GM12878 (cell line): Measurements from ENCODE around the gene PFN3. TPM values are rescaled to one million over a fixed set of nuclear protein-coding genes. Genes with fewer than 3 reads are reported as not detected.

Source experiments
- ATAC-seq: fragments of 200-7000 bp; cut with Tn5 transposase; 3 replicates; pipeline ENCODE4 v1.9.1; 2020; ENCODE audit warnings: mild to moderate bottlenecking, moderate library complexity
- BruUV-seq: library from RNA; stranded (reverse); fragments of 400-500 nt; replicated peaks from 2 replicates; lab custom pipeline; 2021; lab: Mats Ljungman, UMichigan
- CTCF ChIA-PET: fragments of 300-600 bp; sonication (Branson Sonifier 250); formaldehyde crosslinking; extraction: SDS; loops from one replicate; lab custom pipeline; 2021; ENCODE audit warnings: inconsistent platforms; lab: Yijun Ruan, JAX
- POLR2A ChIA-PET: fragments of 350-600 bp; formaldehyde crosslinking; extraction: SDS; loops from one replicate; lab custom pipeline; 2021; ENCODE audit warnings: inconsistent platforms; lab: Charles Lee
- RAD21 ChIA-PET: fragments of 300-600 bp; sonication (Branson Sonifier 250); formaldehyde crosslinking; loops from one replicate; lab custom pipeline; 2023; ENCODE audit warnings: antibody characterized with exemption; ENCODE audit not compliant: unreplicated experiment; lab: Charles Lee
- SMC1A ChIA-PET: fragments of 300-600 bp; sonication (Branson Sonifier 250); formaldehyde crosslinking; loops from one replicate; lab custom pipeline; 2023; ENCODE audit not compliant: unreplicated experiment, uncharacterized antibody; lab: Charles Lee
- DNase-seq: peaks from one replicate; pipeline ENCODE4 v3.0.0-alpha.2; 2011; ENCODE audit warnings: low read depth, low spot score
- FAIRE-seq: peaks from 3 replicates; lab custom pipeline; 2011; peaks lifted over from hg19 to GRCh38; lab: Jason Lieb, UNC
- H2AFZ ChIP-seq: 2 replicates; pipeline ENCODE4 v1.6.0; 2011; ENCODE audit warnings: low read depth, low read length, control low read depth; ENCODE audit not compliant: control insufficient read depth
- H3K27ac ChIP-seq: 2 replicates; pipeline ENCODE4 v1.5.1; 2011; ENCODE audit warnings: control low read depth; ENCODE audit not compliant: control insufficient read depth, insufficient read depth
- H3K27me3 ChIP-seq, 2 experiments: replicated peaks in 1 of 2; 2 replicates each; pipeline versions ENCODE4 v1.6.0 to v1.6.1; 2011; ENCODE audit warnings: low read length in 1 of 2; ENCODE audit not compliant: control insufficient read depth in 2 of 2, insufficient read depth in 2 of 2
- H3K36me3 ChIP-seq, 2 experiments: 2 replicates each; pipeline ENCODE4 v1.5.1; 2011; ENCODE audit warnings: low read length in 1 of 2; ENCODE audit not compliant: control insufficient read depth in 2 of 2, insufficient read depth in 2 of 2
- H3K4me1 ChIP-seq: 2 replicates; pipeline ENCODE4 v1.6.1; 2011; ENCODE audit warnings: mild to moderate bottlenecking, low read length, moderate library complexity, mixed read lengths; ENCODE audit not compliant: control insufficient read depth, insufficient read depth
- H3K4me2 ChIP-seq: 2 replicates; pipeline ENCODE4 v1.6.0; 2011; ENCODE audit warnings: control low read depth; ENCODE audit not compliant: control insufficient read depth, insufficient read depth
- H3K4me3 ChIP-seq: fragments of 200-600 bp; sonication (generic); 2 replicates; pipeline ENCODE4 v1.5.1; 2016
- H3K79me2 ChIP-seq: 2 replicates; pipeline ENCODE4 v1.6.0; 2011; ENCODE audit warnings: low read length; ENCODE audit not compliant: control insufficient read depth, insufficient read depth
- H3K9ac ChIP-seq: 2 replicates; pipeline ENCODE4 v1.8.0; 2011; ENCODE audit warnings: low read length, control low read depth, mixed read lengths; ENCODE audit not compliant: control insufficient read depth, insufficient read depth
- H3K9me3 ChIP-seq: replicated peaks from 3 replicates; pipeline ENCODE4 v1.5.1; 2011; ENCODE audit warnings: mild to moderate bottlenecking, low read length; ENCODE audit not compliant: control insufficient read depth, insufficient read depth
- H4K20me1 ChIP-seq: 2 replicates; pipeline ENCODE4 v1.6.0; 2011; ENCODE audit not compliant: control insufficient read depth, insufficient read depth
- CHD1 ChIP-seq: IDR thresholded peaks from 2 replicates; pipeline ENCODE4 v1.6.1; 2012; ENCODE audit warnings: low read depth, low read length, improper control_type of control experiment
- CREM ChIP-seq: IDR thresholded peaks from 2 replicates; pipeline ENCODE4 v1.6.1; 2014; ENCODE audit warnings: antibody characterized with exemption, low read depth
- HDAC2 ChIP-seq: fragments of 200-600 bp; sonication (generic); IDR thresholded peaks from 2 replicates; pipeline ENCODE4 v1.6.1; 2017
- IRF4 ChIP-seq: IDR thresholded peaks from 2 replicates; pipeline ENCODE4 v1.6.1; 2011; ENCODE audit warnings: low read depth, low read length
- MYC ChIP-seq: IDR thresholded peaks from 2 replicates; pipeline ENCODE4 v1.6.1; 2011; ENCODE audit warnings: mild to moderate bottlenecking, low read length, moderate library complexity, inconsistent platforms; ENCODE audit not compliant: insufficient read depth, insufficient replicate concordance, insufficient read length, severe bottlenecking
- NFIC ChIP-seq: IDR thresholded peaks from 2 replicates; pipeline ENCODE4 v1.6.1; 2012; ENCODE audit warnings: low read depth, mild to moderate bottlenecking, inconsistent platforms, low read length, moderate library complexity
- PKNOX1 ChIP-seq: fragments of 450-650 bp; IDR thresholded peaks from 2 replicates; pipeline ENCODE4 v1.6.1; 2016; ENCODE audit warnings: mild to moderate bottlenecking
- ZNF207 ChIP-seq: fragments of 450-650 bp; IDR thresholded peaks from 2 replicates; pipeline ENCODE4 v1.6.1; 2014; ENCODE audit warnings: antibody characterized with exemption, mild to moderate bottlenecking, borderline replicate concordance
- WGBS: methylation state at CpG from one replicate; pipeline ENCODE4 v1.1.6; 2016; ENCODE audit warnings: low lambda C conversion rate; ENCODE audit not compliant: insufficient replicate concordance, insufficient coverage; ENCODE audit errors: missing lambda C conversion rate; 5-methylcytosine and 5-hydroxymethylcytosine counted together
- in situ Hi-C: fragments of 300-500 bp; cut with MboI; formaldehyde crosslinking; loops from 9 replicates; pipeline ENCODE4 v1.14.3; 2018; ENCODE audit warnings: mixed read lengths
- intact Hi-C: fragments of 100-400 bp; cut with micrococcal nuclease; formaldehyde crosslinking; loops from one replicate; pipeline ENCODE4 v1.14.2; 2022; ENCODE audit not compliant: unreplicated experiment
- polyA plus RNA-seq, 11 experiments: library from polyadenylated mRNA; depleted of rRNA in 4 of 11; unstranded in 6 of 11; stranded (reverse) in 5 of 11; fragments of >200 nt; fragmentation: Nextera tagmentation in 4 of 11; fragmentation: Illumina TruSeq in 1 of 11; extraction: Ambion mirVana in 4 of 11; extraction: Trizol in 1 of 11; gene quantifications; 1 replicate in 1 of 11; 2 replicates in 10 of 11; pipeline versions ENCODE4 v1.2.1 to v1.2.3, GENCODE V29; 2011 to 2016; ENCODE audit warnings: inconsistent platforms in 2 of 11, missing spikeins in 2 of 11, low read depth in 1 of 11
- total RNA-seq, 4 experiments: library from RNA; depleted of rRNA in 3 of 4; stranded (reverse); fragments of >200 nt in 3 of 4; fragmentation: Illumina TruSeq in 1 of 4; extraction: Trizol in 1 of 4; gene quantifications; 2 replicates each; pipeline versions ENCODE4 v1.2.1 to v1.2.3, GENCODE V29; 2013 to 2021
- TF ChIP-seq, protein P1 (sequence below): fragments of 450-650 bp; formaldehyde crosslinking; IDR thresholded peaks from 2 replicates; pipeline ENCODE4 v1.5.0; 2022; ENCODE audit warnings: mild to moderate bottlenecking, missing genetic modification characterization

The PFN3 gene
- total and polyA plus RNA-seq, 10 of the 15 experiments (the other 5 are each of a cell fraction or from before 2014, with no cell fraction given), result not detected

GRCh38 chr5:177359451-177359851 is 41.0 kb downstream of the PFN3 start (continued):
- no peak for TF ChIP-seq MYC
- TF ChIP-seq, protein P1, sequence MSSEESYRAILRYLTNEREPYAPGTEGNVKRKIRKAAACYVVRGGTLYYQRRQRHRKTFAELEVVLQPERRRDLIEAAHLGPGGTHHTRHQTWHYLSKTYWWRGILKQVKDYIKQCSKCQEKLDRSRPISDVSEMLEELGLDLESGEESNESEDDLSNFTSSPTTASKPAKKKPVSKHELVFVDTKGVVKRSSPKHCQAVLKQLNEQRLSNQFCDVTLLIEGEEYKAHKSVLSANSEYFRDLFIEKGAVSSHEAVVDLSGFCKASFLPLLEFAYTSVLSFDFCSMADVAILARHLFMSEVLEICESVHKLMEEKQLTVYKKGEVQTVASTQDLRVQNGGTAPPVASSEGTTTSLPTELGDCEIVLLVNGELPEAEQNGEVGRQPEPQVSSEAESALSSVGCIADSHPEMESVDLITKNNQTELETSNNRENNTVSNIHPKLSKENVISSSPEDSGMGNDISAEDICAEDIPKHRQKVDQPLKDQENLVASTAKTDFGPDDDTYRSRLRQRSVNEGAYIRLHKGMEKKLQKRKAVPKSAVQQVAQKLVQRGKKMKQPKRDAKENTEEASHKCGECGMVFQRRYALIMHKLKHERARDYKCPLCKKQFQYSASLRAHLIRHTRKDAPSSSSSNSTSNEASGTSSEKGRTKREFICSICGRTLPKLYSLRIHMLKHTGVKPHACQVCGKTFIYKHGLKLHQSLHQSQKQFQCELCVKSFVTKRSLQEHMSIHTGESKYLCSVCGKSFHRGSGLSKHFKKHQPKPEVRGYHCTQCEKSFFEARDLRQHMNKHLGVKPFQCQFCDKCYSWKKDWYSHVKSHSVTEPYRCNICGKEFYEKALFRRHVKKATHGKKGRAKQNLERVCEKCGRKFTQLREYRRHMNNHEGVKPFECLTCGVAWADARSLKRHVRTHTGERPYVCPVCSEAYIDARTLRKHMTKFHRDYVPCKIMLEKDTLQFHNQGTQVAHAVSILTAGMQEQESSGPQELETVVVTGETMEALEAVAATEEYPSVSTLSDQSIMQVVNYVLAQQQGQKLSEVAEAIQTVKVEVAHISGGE, result no peak

DNA sequence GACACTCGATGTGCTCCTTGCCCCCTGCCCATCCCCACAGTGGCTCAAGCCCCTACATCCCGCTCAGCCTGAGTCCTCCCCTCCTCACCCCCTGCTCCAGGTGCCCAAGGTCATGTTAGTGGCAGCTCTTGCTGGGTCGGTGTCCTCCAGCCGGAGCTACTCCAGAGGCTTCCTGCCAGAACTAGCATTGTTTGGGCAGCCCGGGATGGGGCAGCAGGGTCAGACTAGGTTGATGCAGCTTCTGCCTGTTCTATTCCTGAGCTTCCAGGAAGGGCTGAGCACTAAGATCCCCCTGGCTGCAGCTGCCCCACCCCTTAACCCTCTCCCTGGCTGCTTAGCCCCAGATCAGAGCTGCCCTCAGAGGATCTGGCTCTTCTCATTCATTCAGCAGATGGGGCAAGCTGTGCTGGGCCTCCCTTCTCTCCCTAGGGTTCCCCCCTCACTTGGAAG is 42.1 kb downstream of the PFN3 start:
- no TSS peak for BruUV-seq
- Histone ChIP-seq H3K27me3 (no peaks in the 10 kb centered on the region), H4K20me1 (no peaks in the 10 kb centered on the region), H2AFZ (0 out of 2 replicates have a peak overlapping the region, but pooled peaks have one; percentile 57), H3K4me3 (peak overlapping the region; percentile 99), H3K4me1 (peaks cover 52% of the 10 kb centered on the region), H3K79me2 (peaks cover 52% of the 10 kb centered on the region), H3K27ac (peak overlapping the region; percentile 91), H3K9me3 (peaks cover 3% of the 10 kb centered on the region; the same call in 1 of the 3 replicates), H3K36me3 (no peaks in the 10 kb centered on the region; a peak in 1 of 4 replicates), H3K9ac (peak overlapping the region; percentile 81), H3K4me2 (peak overlapping the region; percentile 99)
- SMC1A ChIA-PET, result interaction anchor here (0.7 to 3.9 kb wide), 9 partner anchors 9 to 223 kb away, joined by 3 to 19 read pairs (median 4); no protein-coding TSS in a partner anchor
- DNase-seq (no peak), ATAC-seq (peak; percentile 2), FAIRE-seq (peak; percentile 54)
- intact Hi-C loops, result no loop called here
- in situ Hi-C loops, result no loop called here
- POLR2A ChIA-PET, result interaction anchor here (0.5 to 2.1 kb wide), 12 partner anchors 9 to 756 kb away, joined by 3 to 14 read pairs (median 4); partner anchors contain the start of gene MXD3
- RAD21 ChIA-PET, result interaction anchor here (0.5 to 2.0 kb wide), 8 partner anchors 9 to 144 kb away, joined by 3 to 12 read pairs (median 4); no protein-coding TSS in a partner anchor
- CTCF ChIA-PET, result interaction anchor here (1.1 to 4.4 kb wide), 6 partner anchors 10 to 97 kb away, joined by 3 to 33 read pairs (median 11); no protein-coding TSS in a partner anchor
- TF ChIP-seq NFIC (no peak), ZNF207 (no peak), CHD1 (no peak), PKNOX1 (no peak), HDAC2 (no peak), IRF4 (no peak), CREM (no peak)
- WGBS, result 0% methylated on average over 5 of the region's 5 CpGs
